Measurements from ENCODE around the gene ATP5F1B.

- TF ChIP-seq EZH2phosphoT487 (IDR thresholded peaks at IDR 0.05) = no peak
- TF ChIP-seq CTCF (IDR thresholded peaks at IDR 0.05) = peak; percentile 84
These were observed 51.7 kb downstream of the ATP5F1B start for GRCh38 chr12:56593909-56594621.
